Measurements from ENCODE around the gene PCDH12.
"Not testable (repeated sequence)": the region's sequence is repeated elsewhere in the genome, so short reads cannot be mapped to it uniquely, and the experiment has no call there.

DNA sequence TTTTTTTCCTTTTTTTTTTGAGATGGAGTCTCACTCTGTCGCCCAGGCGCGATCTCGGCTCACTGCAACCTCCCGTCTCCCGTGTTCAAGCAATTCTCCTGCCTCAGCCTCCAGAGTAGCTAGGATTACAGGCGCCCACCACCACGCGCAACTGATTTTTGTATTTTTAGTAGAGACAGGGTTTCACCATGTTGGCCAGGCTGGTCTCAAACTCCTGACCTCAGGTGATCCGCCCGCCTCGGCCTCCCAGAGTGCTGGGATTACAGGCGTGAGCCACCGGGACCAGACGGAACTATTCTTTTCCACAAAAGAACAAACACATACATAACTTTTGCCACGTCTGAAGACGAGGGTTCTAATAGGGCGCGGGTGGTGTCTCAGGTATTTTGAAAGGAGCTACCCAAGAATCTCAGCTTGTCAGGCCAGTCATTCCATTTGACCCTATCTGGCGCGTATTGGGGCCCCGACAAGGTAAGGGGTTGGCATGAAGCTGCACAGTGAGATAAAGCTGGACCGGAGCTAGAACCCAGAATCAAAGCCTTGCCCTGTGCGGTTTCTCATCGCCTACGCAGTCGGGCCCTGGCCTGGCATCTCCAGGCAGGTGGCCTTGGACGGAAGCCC is 35.1 kb downstream of the PCDH12 start:
- TF ChIP-seq, protein P1, sequence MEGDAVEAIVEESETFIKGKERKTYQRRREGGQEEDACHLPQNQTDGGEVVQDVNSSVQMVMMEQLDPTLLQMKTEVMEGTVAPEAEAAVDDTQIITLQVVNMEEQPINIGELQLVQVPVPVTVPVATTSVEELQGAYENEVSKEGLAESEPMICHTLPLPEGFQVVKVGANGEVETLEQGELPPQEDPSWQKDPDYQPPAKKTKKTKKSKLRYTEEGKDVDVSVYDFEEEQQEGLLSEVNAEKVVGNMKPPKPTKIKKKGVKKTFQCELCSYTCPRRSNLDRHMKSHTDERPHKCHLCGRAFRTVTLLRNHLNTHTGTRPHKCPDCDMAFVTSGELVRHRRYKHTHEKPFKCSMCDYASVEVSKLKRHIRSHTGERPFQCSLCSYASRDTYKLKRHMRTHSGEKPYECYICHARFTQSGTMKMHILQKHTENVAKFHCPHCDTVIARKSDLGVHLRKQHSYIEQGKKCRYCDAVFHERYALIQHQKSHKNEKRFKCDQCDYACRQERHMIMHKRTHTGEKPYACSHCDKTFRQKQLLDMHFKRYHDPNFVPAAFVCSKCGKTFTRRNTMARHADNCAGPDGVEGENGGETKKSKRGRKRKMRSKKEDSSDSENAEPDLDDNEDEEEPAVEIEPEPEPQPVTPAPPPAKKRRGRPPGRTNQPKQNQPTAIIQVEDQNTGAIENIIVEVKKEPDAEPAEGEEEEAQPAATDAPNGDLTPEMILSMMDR (IDR thresholded peaks at IDR 0.05): not testable (repeated sequence)
- TF ChIP-seq POLR2A, EP300 (IDR thresholded peaks at IDR 0.05): not testable (repeated sequence)
